ENCODE results near the gene OR6T1.

DNA sequence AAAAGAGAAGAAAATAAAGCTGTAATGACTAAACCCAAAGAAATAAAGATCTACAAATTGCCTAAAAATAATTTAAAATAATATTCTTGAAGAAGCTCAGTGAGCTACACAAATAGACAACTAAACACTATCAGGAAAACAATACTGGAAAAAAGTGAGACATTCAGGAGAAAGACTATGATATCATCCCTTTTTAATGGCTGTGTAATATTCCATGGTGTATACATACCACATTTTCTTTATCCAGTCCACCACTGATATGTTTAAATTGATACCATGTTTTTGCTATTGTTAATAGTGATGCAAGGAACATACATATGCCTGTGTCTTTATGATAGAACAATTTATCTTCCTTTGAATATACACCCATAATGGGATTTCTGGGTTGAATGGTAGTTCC, 13.1 kb upstream of the OR6T1 start:
- no peak for TF ChIP-seq CTCF (IDR thresholded peaks at IDR 0.05; ENCODE audit: low read depth, low read length)
- no peak for TF ChIP-seq MYC (IDR thresholded peaks at IDR 0.05; ENCODE audit: low read depth, low read length)
